Keratinocyte (primary cell): ENCODE results near the gene FHOD1. TPM values are rescaled to one million over a fixed set of nuclear protein-coding genes. Genes with fewer than 3 reads are reported as not detected.

Experiments
- DNase-seq: peaks from one replicate; pipeline ENCODE4 v3.0.0-alpha.2; 2011; ENCODE audit warnings: low read depth, missing footprints, low spot score
- FAIRE-seq: peaks from 2 replicates; lab custom pipeline; 2011; peaks lifted over from hg19 to GRCh38; lab: Jason Lieb, UNC
- H2AFZ ChIP-seq: 2 replicates; pipeline ENCODE4 v1.6.0; 2012; ENCODE audit warnings: low read length, control low read depth, inconsistent platforms; ENCODE audit not compliant: control insufficient read depth
- H3K27ac ChIP-seq: 2 replicates; pipeline ENCODE4 v1.5.1; 2011; ENCODE audit warnings: low read length; ENCODE audit not compliant: control insufficient read depth, insufficient read depth
- H3K27me3 ChIP-seq: 3 replicates; pipeline ENCODE4 v1.6.0; 2011; ENCODE audit warnings: low read length; ENCODE audit not compliant: control insufficient read depth, insufficient read depth; ENCODE audit errors: extremely low read depth
- H3K36me3 ChIP-seq, 2 experiments: 2 replicates in 1 of 2; 3 replicates in 1 of 2; pipeline ENCODE4 v1.5.1; 2011; ENCODE audit warnings: low read length in 2 of 2, mild to moderate bottlenecking in 1 of 2; ENCODE audit not compliant: control insufficient read depth in 2 of 2, insufficient read depth in 2 of 2; ENCODE audit errors: extremely low read depth in 1 of 2
- H3K4me1 ChIP-seq: 3 replicates; pipeline ENCODE4 v1.5.1; 2011; ENCODE audit warnings: low read length; ENCODE audit not compliant: control insufficient read depth, insufficient read depth; ENCODE audit errors: extremely low read depth
- H3K4me2 ChIP-seq: 3 replicates; pipeline ENCODE4 v1.6.0; 2011; ENCODE audit warnings: low read depth, low read length; ENCODE audit not compliant: control insufficient read depth, insufficient read depth; ENCODE audit errors: extremely low read depth
- H3K4me3 ChIP-seq, 3 experiments: fragments of 200-600 bp in 1 of 3; sonication (generic) in 1 of 3; 2 replicates in 2 of 3; 3 replicates in 1 of 3; pipeline ENCODE4 v1.5.1; 2011 to 2016; ENCODE audit warnings: low read length in 3 of 3, mild to moderate bottlenecking in 3 of 3, control low read depth in 2 of 3, inconsistent platforms in 1 of 3, low read depth in 1 of 3, mixed read lengths in 1 of 3, mixed run types in 1 of 3, moderate library complexity in 1 of 3; ENCODE audit not compliant: control insufficient read depth in 2 of 3, insufficient read depth in 2 of 3; ENCODE audit errors: extremely low read depth in 1 of 3
- H3K79me2 ChIP-seq: 2 replicates; pipeline ENCODE4 v1.6.0; 2012; ENCODE audit warnings: low read length; ENCODE audit not compliant: control insufficient read depth, insufficient read depth
- H3K9ac ChIP-seq: 3 replicates; pipeline ENCODE4 v1.6.0; 2011; ENCODE audit warnings: low read length; ENCODE audit not compliant: control insufficient read depth, insufficient read depth; ENCODE audit errors: extremely low read depth
- H3K9me1 ChIP-seq: 3 replicates; pipeline ENCODE4 v1.6.0; 2011; ENCODE audit warnings: low read length; ENCODE audit not compliant: control insufficient read depth, insufficient read depth; ENCODE audit errors: extremely low read depth
- H3K9me3 ChIP-seq: 2 replicates; pipeline ENCODE4 v1.5.1; 2012; ENCODE audit warnings: low read depth, low read length; ENCODE audit not compliant: control insufficient read depth
- H4K20me1 ChIP-seq: 3 replicates; pipeline ENCODE4 v1.6.0; 2011; ENCODE audit warnings: low read length; ENCODE audit not compliant: control insufficient read depth, insufficient read depth; ENCODE audit errors: extremely low read depth
- EZH2 ChIP-seq: IDR thresholded peaks from one replicate; pipeline ENCODE4 v1.6.1; 2012; ENCODE audit warnings: inconsistent platforms, mild to moderate bottlenecking, low read length, moderate library complexity
- dilution Hi-C: fragments of 300-500 bp; cut with MboI; formaldehyde crosslinking; loops from one replicate; pipeline ENCODE4 v1.7.0; 2020; ENCODE audit warnings: low sequenced_read_pairs; ENCODE audit not compliant: extremely low pct_ligation_motif_present
- polyA minus RNA-seq, 3 experiments: library from RNA; depleted of rRNA, polyadenylated mRNA; stranded (reverse); fragments of >200 nt; gene quantifications; 1 replicate in 1 of 3; 2 replicates in 1 of 3; 3 replicates in 1 of 3; pipeline ENCODE4 v1.2.3, GENCODE V29; 2011
- polyA plus RNA-seq, 5 experiments: library from polyadenylated mRNA; depleted of rRNA in 3 of 5; stranded (reverse) in 3 of 5; stranded (forward) in 1 of 5; unstranded in 1 of 5; fragments of >200 nt; gene quantifications; 1 replicate in 1 of 5; 2 replicates in 3 of 5; 3 replicates in 1 of 5; pipeline versions ENCODE4 v1.2.1 to v1.2.3, GENCODE V29; 2011 to 2012; ENCODE audit warnings: missing spikeins in 2 of 5, low read depth in 1 of 5, low replicate concordance in 1 of 5
- TF ChIP-seq, protein P1 (sequence below), 3 experiments: IDR thresholded peaks in 1 of 3; conservative IDR thresholded peaks in 1 of 3; optimal IDR thresholded peaks in 1 of 3; 2 replicates in 2 of 3; 3 replicates in 1 of 3; pipeline versions ENCODE3 to v1.5.1; 2011; ENCODE audit warnings: low read length in 3 of 3, mild to moderate bottlenecking in 3 of 3, moderate library complexity in 2 of 3, control low read depth in 1 of 3, inconsistent platforms in 1 of 3; ENCODE audit not compliant: insufficient read depth in 2 of 3; ENCODE audit errors: extremely low read depth in 1 of 3

Gene FHOD1
- polyA plus RNA-seq: 21.6 to 29.6 TPM (median 29.4 TPM) in 3 replicates
- 17.7 TPM for polyA plus RNA-seq (2011; ENCODE audit: low read depth)
- polyA plus RNA-seq (2011; cell fraction: cytosol; rRNA removed): 10.3 and 15.2 TPM in 2 replicates
- 91.1 and 111 TPM in 2 replicates for polyA plus RNA-seq (2011; cell fraction: nucleus; rRNA removed)
- 14.5 and 36.2 TPM in 2 replicates for polyA plus RNA-seq (2012; ENCODE audit: low replicate concordance)
- polyA minus RNA-seq: 17.5 to 52.8 TPM (median 35.1 TPM) in 3 replicates
- 41.4 TPM for polyA minus RNA-seq (2011; cell fraction: cytosol; rRNA and poly(A)+ RNA removed)
- polyA minus RNA-seq (2011; cell fraction: nucleus; rRNA and poly(A)+ RNA removed): 25.7 and 33.4 TPM in 2 replicates

- dilution Hi-C loops: no loop called here
- no peak for FAIRE-seq
Measured at GRCh38 chr16:67247192-67248072, at the start of gene FHOD1. TSS of gene FHOD1 (minus strand) at chr16:67247481. CDS start at chr16:67247410, 71 bp downstream.

DNA sequence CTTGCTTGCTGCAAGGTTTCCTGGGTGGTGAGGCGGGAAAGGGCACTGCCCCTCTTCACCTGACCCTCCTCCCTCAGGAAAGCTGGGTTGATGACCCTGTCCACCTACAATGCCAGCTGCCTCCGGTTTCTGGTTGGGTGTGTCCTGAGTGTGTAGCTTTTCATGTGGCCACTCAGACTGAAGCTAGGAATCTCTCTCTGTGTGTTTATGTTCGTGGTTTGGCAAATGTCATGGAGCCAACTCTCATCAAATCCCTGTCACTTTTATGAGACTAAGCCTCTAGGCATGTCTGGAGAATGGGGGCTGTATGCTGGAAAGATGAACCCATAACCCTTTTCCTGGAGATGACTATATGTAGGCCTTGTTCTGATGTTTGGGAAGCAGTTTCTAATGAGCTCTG is 49.1 kb upstream of the FHOD1 start:
- no peak for DNase-seq
- dilution Hi-C loops: no loop called here

More at GRCh38 chr16:67247192-67248072, at the start of gene FHOD1:
- Histone ChIP-seq H4K20me1 (no peaks in the 10 kb centered on the region), H3K4me3 (peak within 1 kb of the TSS; percentile 79 to 86 (median 85)), H3K79me2 (peaks cover 13% of the 10 kb centered on the region), H3K27me3 (peaks cover 18% of the 10 kb centered on the region), H3K4me2 (peak within 1 kb of the TSS; percentile 85), H3K4me1 (peaks cover 49% of the 10 kb centered on the region), H3K9me1 (no peaks in the 10 kb centered on the region), H3K27ac (peak within 1 kb of the TSS; percentile 73), H3K9me3 (no peaks in the 10 kb centered on the region), H3K9ac (peak within 1 kb of the TSS; percentile 79), H2AFZ (peak within 1 kb of the TSS; percentile 81), H3K36me3 (peaks cover 0 to 5% of the 10 kb centered on the region in 2 experiments)
- no peak for TF ChIP-seq EZH2
- TF ChIP-seq, protein P1, sequence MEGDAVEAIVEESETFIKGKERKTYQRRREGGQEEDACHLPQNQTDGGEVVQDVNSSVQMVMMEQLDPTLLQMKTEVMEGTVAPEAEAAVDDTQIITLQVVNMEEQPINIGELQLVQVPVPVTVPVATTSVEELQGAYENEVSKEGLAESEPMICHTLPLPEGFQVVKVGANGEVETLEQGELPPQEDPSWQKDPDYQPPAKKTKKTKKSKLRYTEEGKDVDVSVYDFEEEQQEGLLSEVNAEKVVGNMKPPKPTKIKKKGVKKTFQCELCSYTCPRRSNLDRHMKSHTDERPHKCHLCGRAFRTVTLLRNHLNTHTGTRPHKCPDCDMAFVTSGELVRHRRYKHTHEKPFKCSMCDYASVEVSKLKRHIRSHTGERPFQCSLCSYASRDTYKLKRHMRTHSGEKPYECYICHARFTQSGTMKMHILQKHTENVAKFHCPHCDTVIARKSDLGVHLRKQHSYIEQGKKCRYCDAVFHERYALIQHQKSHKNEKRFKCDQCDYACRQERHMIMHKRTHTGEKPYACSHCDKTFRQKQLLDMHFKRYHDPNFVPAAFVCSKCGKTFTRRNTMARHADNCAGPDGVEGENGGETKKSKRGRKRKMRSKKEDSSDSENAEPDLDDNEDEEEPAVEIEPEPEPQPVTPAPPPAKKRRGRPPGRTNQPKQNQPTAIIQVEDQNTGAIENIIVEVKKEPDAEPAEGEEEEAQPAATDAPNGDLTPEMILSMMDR (optimal IDR thresholded peaks at IDR 0.05 in 1 of 3, IDR thresholded peaks at IDR 0.05 in 1 of 3, conservative IDR thresholded peaks at IDR 0.05 in 1 of 3; ENCODE audit: extremely low read depth in 1 of 3, insufficient read depth in 2 of 3, low read length in 3 of 3): no peak
- DNase-seq: no peak

More for the DNA sequence above, 49.1 kb upstream of the FHOD1 start:
- FAIRE-seq: no peak
- Histone ChIP-seq H3K4me2 (no peak overlapping the region), H3K9ac (no peak overlapping the region), H3K36me3 (no peaks in the 10 kb centered on the region), H3K27me3 (peaks cover 51% of the 10 kb centered on the region), H3K4me1 (no peaks in the 10 kb centered on the region), H3K4me3 (no peak overlapping the region), H3K9me3 (no peaks in the 10 kb centered on the region), H3K27ac (no peak overlapping the region), H4K20me1 (no peaks in the 10 kb centered on the region), H2AFZ (no peak overlapping the region), H3K79me2 (no peaks in the 10 kb centered on the region), H3K9me1 (no peaks in the 10 kb centered on the region)
- TF ChIP-seq, protein P1 (optimal IDR thresholded peaks at IDR 0.05 in 1 of 3, IDR thresholded peaks at IDR 0.05 in 1 of 3, conservative IDR thresholded peaks at IDR 0.05 in 1 of 3; ENCODE audit: extremely low read depth in 1 of 3, insufficient read depth in 2 of 3, low read length in 3 of 3): no peak
- TF ChIP-seq EZH2: no peak
